H1 (cell line): Measurements from ENCODE around the gene ZSCAN22. TPM values are rescaled to one million over a fixed set of nuclear protein-coding genes. Genes with fewer than 3 reads are reported as not detected.

Experiments
- CTCF ChIA-PET: fragments of 300-600 bp; sonication (Branson Sonifier 250); formaldehyde crosslinking; loops from one replicate; lab custom pipeline; 2021; ENCODE audit not compliant: partially characterized antibody; lab: Charles Lee
- POLR2A ChIA-PET: fragments of 300-600 bp; sonication (Branson Sonifier 250); formaldehyde crosslinking; loops from one replicate; lab custom pipeline; 2021; ENCODE audit warnings: inconsistent platforms; ENCODE audit not compliant: partially characterized antibody; lab: Charles Lee
- DNase-seq, 2 experiments: peaks; one replicate each; pipeline versions ENCODE4 v3.0.0 to v3.0.0-alpha.2; 2010 to 2022; ENCODE audit warnings: low spot score in 2 of 2, low read depth in 1 of 2, mixed read lengths in 1 of 2
- FAIRE-seq: peaks from 2 replicates; lab custom pipeline; 2011; peaks lifted over from hg19 to GRCh38; lab: Jason Lieb, UNC
- H2AFZ ChIP-seq: 2 replicates; pipeline ENCODE4 v1.8.1; 2012; ENCODE audit warnings: low read length, inconsistent platforms
- H2AK5ac ChIP-seq: 2 replicates; pipeline ENCODE4 v1.6.1; 2013; ENCODE audit warnings: low read depth, low read length
- H2BK120ac ChIP-seq: replicated peaks from 2 replicates; pipeline ENCODE3; 2013; ENCODE audit warnings: low read depth, low read length, inconsistent platforms
- H2BK12ac ChIP-seq: 2 replicates; pipeline ENCODE4 v1.6.1; 2013; ENCODE audit warnings: low read depth, low read length
- H2BK15ac ChIP-seq: 2 replicates; pipeline ENCODE4 v1.6.1; 2013; ENCODE audit warnings: low read length
- H2BK20ac ChIP-seq: 2 replicates; pipeline ENCODE4 v1.6.1; 2013; ENCODE audit warnings: low read length
- H2BK5ac ChIP-seq: 2 replicates; pipeline ENCODE4 v1.6.1; 2013; ENCODE audit warnings: low read depth, low read length
- H3K14ac ChIP-seq: 2 replicates; pipeline ENCODE4 v1.6.1; 2013; ENCODE audit warnings: inconsistent platforms; ENCODE audit not compliant: insufficient read length
- H3K18ac ChIP-seq: 2 replicates; pipeline ENCODE4 v1.6.1; 2013; ENCODE audit warnings: low read length; ENCODE audit errors: extremely low read depth
- H3K23ac ChIP-seq: 2 replicates; pipeline ENCODE4 v1.6.1; 2013; ENCODE audit warnings: inconsistent platforms; ENCODE audit not compliant: insufficient read length
- H3K23me2 ChIP-seq: 2 replicates; pipeline ENCODE4 v1.6.1; 2013; ENCODE audit warnings: low read depth, low read length
- H3K27ac ChIP-seq: 2 replicates; pipeline ENCODE4 v1.6.1; 2011; ENCODE audit warnings: low read depth, low read length, inconsistent platforms
- H3K27me3 ChIP-seq, 4 experiments: replicated peaks in 1 of 4; 1 replicate in 1 of 4; 2 replicates in 3 of 4; pipeline versions ENCODE4 v1.6.1 to v1.8.1; 2011 to 2013; ENCODE audit warnings: low read length in 3 of 4, mild to moderate bottlenecking in 3 of 4, inconsistent platforms in 2 of 4, mixed read lengths in 2 of 4, moderate library complexity in 1 of 4; ENCODE audit not compliant: control insufficient read depth in 3 of 4, insufficient read depth in 3 of 4; ENCODE audit errors: extremely low read depth in 1 of 4
- H3K36me3 ChIP-seq, 4 experiments: 2 replicates each; pipeline versions ENCODE4 v1.6.1 to v1.8.1; 2011 to 2013; ENCODE audit warnings: mild to moderate bottlenecking in 4 of 4, low read length in 3 of 4, moderate library complexity in 2 of 4, control low read depth in 1 of 4, inconsistent platforms in 1 of 4; ENCODE audit not compliant: insufficient read depth in 4 of 4, control insufficient read depth in 2 of 4
- H3K4ac ChIP-seq: replicated peaks from 2 replicates; pipeline ENCODE3; 2013; ENCODE audit warnings: low read length, low read depth, mixed read lengths, inconsistent platforms; ENCODE audit not compliant: insufficient read length
- H3K4me1 ChIP-seq, 4 experiments: replicated peaks in 1 of 4; 1 replicate in 1 of 4; 2 replicates in 3 of 4; pipeline versions ENCODE4 v1.6.1 to v1.8.1; 2011 to 2013; ENCODE audit warnings: low read length in 3 of 4, inconsistent platforms in 2 of 4, mixed read lengths in 1 of 4; ENCODE audit not compliant: insufficient read depth in 4 of 4, control insufficient read depth in 3 of 4
- H3K4me2 ChIP-seq, 2 experiments: 2 replicates each; pipeline versions ENCODE4 v1.6.1 to v1.8.1; 2011 to 2013; ENCODE audit warnings: low read depth in 2 of 2, low read length in 2 of 2, control low read depth in 1 of 2, inconsistent platforms in 1 of 2, mild to moderate bottlenecking in 1 of 2; ENCODE audit not compliant: insufficient read depth in 1 of 2
- H3K4me3 ChIP-seq, 4 experiments: fragments of 200-600, 300-600 bp in 1 of 4; sonication (generic), shearing (Covaris generic), sonication (Bioruptor Twin) in 1 of 4; 2 replicates each; pipeline versions ENCODE4 v1.5.1 to v1.8.1; 2011 to 2016; ENCODE audit warnings: low read length in 4 of 4, low read depth in 3 of 4, control low read depth in 2 of 4, inconsistent platforms in 2 of 4, mild to moderate bottlenecking in 2 of 4, mixed read lengths in 1 of 4, moderate library complexity in 1 of 4; ENCODE audit not compliant: insufficient read depth in 2 of 4; ENCODE audit errors: extremely low read depth in 1 of 4
- H3K56ac ChIP-seq: replicated peaks from 2 replicates; pipeline ENCODE3; 2013; ENCODE audit warnings: low read depth, mild to moderate bottlenecking, mixed read lengths, low read length, inconsistent platforms; ENCODE audit not compliant: insufficient read length
- H3K79me1 ChIP-seq: 2 replicates; pipeline ENCODE4 v1.6.1; 2013; ENCODE audit warnings: low read depth, low read length, control low read depth
- H3K79me2 ChIP-seq, 2 experiments: 2 replicates each; pipeline versions ENCODE4 v1.6.1 to v1.8.1; 2012 to 2013; ENCODE audit warnings: low read length in 2 of 2, mild to moderate bottlenecking in 2 of 2, inconsistent platforms in 1 of 2; ENCODE audit not compliant: insufficient read depth in 2 of 2, control insufficient read depth in 1 of 2
- H3K9ac ChIP-seq, 4 experiments: replicated peaks in 1 of 4; 1 replicate in 1 of 4; 2 replicates in 3 of 4; pipeline versions ENCODE4 v1.6.1 to v1.8.1; 2011 to 2013; ENCODE audit warnings: low read depth in 3 of 4, low read length in 3 of 4, control low read depth in 2 of 4, mild to moderate bottlenecking in 2 of 4, moderate library complexity in 2 of 4, inconsistent platforms in 1 of 4; ENCODE audit errors: extremely low read depth in 1 of 4
- H3K9me3 ChIP-seq, 2 experiments: 2 replicates each; pipeline versions ENCODE4 v1.6.1 to v1.8.1; 2012 to 2013; ENCODE audit warnings: mild to moderate bottlenecking in 2 of 2, moderate library complexity in 2 of 2, control low read depth in 1 of 2, inconsistent platforms in 1 of 2, low read depth in 1 of 2, low read length in 1 of 2, mixed read lengths in 1 of 2; ENCODE audit not compliant: insufficient read depth in 2 of 2
- H4K20me1 ChIP-seq, 2 experiments: replicated peaks in 1 of 2; 2 replicates each; pipeline versions ENCODE3 to v1.8.1; 2011 to 2013; ENCODE audit warnings: inconsistent platforms in 2 of 2, low read length in 2 of 2, mild to moderate bottlenecking in 1 of 2; ENCODE audit not compliant: insufficient read depth in 2 of 2, control insufficient read depth in 1 of 2
- H4K5ac ChIP-seq: 2 replicates; pipeline ENCODE4 v1.6.1; 2013; ENCODE audit warnings: low read length, low read depth, mixed read lengths, inconsistent platforms; ENCODE audit not compliant: insufficient read length
- H4K8ac ChIP-seq: 2 replicates; pipeline ENCODE4 v1.8.0; 2013; ENCODE audit warnings: mild to moderate bottlenecking, moderate library complexity, low read length, inconsistent platforms; ENCODE audit not compliant: insufficient read depth; ENCODE audit errors: extremely low read depth
- H4K91ac ChIP-seq: replicated peaks from 2 replicates; pipeline ENCODE3; 2013; ENCODE audit warnings: low read length, mixed read lengths, inconsistent platforms; ENCODE audit not compliant: insufficient read length
- RFX5 ChIP-seq: IDR thresholded peaks from 2 replicates; pipeline ENCODE4 v1.6.1; 2011; ENCODE audit warnings: low read depth, low read length, improper control_type of control experiment, borderline replicate concordance
- WGBS, 2 experiments: shearing (Covaris generic) in 1 of 2; methylation state at CpG; one replicate each; pipeline versions ENCODE4 v1.1.6 to v1.1.7; 2013 to 2015; ENCODE audit warnings: low lambda C conversion rate in 2 of 2, mixed read lengths in 2 of 2, inconsistent platforms in 1 of 2, low coverage in 1 of 2, missing lambda C conversion rate in 1 of 2; ENCODE audit not compliant: insufficient replicate concordance in 2 of 2, insufficient coverage in 1 of 2, insufficient read length in 1 of 2; ENCODE audit errors: extremely low coverage in 1 of 2, missing lambda C conversion rate in 1 of 2; 5-methylcytosine and 5-hydroxymethylcytosine counted together
- polyA plus RNA-seq, 7 experiments: library from polyadenylated mRNA; depleted of rRNA in 3 of 7; stranded (reverse) in 5 of 7; unstranded in 2 of 7; fragments of >200 nt in 5 of 7; fragments of 200-250 nt in 2 of 7; gene quantifications; 1 replicate in 5 of 7; 2 replicates in 1 of 7; 4 replicates in 1 of 7; pipeline versions ENCODE4 v1.2.1 to v1.2.3, GENCODE V29; 2011 to 2013; ENCODE audit warnings: missing spikeins in 2 of 7, mixed read lengths in 2 of 7
- total RNA-seq: library from RNA; stranded (reverse); fragmentation: NEBNext Ultra II Directional; extraction: Animal tissue kit (Norgen Biotek cat#: 25700); gene quantifications from 2 replicates; pipeline ENCODE4 v1.2.1, GENCODE V29; 2021

ZSCAN22 gene
- total and polyA plus RNA-seq, 2 of the 8 experiments (the other 6 are each of a cell fraction or from before 2014, with no cell fraction given): 3.2 to 3.3 TPM

DNA sequence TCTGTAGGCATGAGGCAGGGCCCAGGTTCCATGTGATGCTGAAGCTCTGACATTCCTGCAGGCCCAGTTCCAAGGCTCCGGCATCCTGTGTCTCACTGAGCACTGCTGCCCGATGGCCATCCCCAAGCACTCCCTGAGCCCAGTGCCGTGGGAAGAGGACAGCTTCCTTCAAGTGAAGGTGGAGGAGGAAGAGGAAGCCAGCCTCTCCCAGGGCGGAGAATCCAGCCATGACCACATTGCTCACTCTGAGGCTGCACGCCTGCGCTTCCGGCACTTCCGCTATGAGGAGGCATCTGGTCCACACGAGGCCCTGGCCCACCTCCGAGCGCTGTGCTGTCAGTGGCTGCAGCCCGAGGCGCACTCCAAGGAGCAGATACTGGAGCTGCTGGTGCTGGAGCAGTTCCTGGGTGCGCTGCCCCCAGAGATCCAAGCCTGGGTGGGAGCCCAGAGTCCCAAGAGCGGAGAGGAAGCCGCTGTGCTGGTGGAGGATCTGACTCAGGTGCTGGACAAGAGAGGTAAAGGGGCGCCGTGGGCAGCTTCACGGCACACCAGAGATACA lies 8.0 kb downstream of the ZSCAN22 start:
- CTCF ChIA-PET: interaction anchor here (0.7 to 1.4 kb wide), 5 partner anchors 9 to 39 kb away, joined by 3 to 7 read pairs (median 4); partner anchors contain the start of gene A1BG
- no peak overlapping the region for H4K5ac ChIP-seq
- no peak overlapping the region for H3K9ac ChIP-seq
- no peak overlapping the region for H2BK12ac ChIP-seq
- H3K27ac ChIP-seq: no peak overlapping the region
- peaks cover 5 to 6% of the 10 kb centered on the region in 2 experiments; a peak in 2 of 4 replicates for H3K9me3 ChIP-seq
- H3K18ac ChIP-seq: no peak overlapping the region; the same call in 1 of the 2 replicates
- H3K4me1 ChIP-seq: no peaks in the 10 kb centered on the region
- POLR2A ChIA-PET: interaction anchor here (1.2 to 1.3 kb wide), 3 partner anchors 10 to 106 kb away, joined by 3 to 5 read pairs (median 3); partner anchors contain the start of genes ZNF544 and ZNF584
- 94% methylated on average over 19 of the region's 19 CpGs; no CpG with 5 or more reads in 1 of the 2 experiments for WGBS, 2 experiments
- DNase-seq: no peak
- H3K27me3 ChIP-seq: no peaks in the 10 kb centered on the region
- no peaks in the 10 kb centered on the region for H3K79me1 ChIP-seq
- H3K23me2 ChIP-seq: no peaks in the 10 kb centered on the region
- peaks cover 3% of the 10 kb centered on the region in 2 experiments for H4K20me1 ChIP-seq
- H3K4me3 ChIP-seq: no peak overlapping the region
- no peak overlapping the region for H3K14ac ChIP-seq
- no peak overlapping the region for H4K8ac ChIP-seq
- H3K56ac ChIP-seq: no peak overlapping the region
- H3K79me2 ChIP-seq: no peaks in the 10 kb centered on the region
- H2BK20ac ChIP-seq: no peak overlapping the region
- H3K4me2 ChIP-seq: no peak overlapping the region
- no peak overlapping the region for H2BK120ac ChIP-seq
- H2AFZ ChIP-seq: no peak overlapping the region
- no peak overlapping the region for H2BK15ac ChIP-seq
- no peak overlapping the region for H4K91ac ChIP-seq
- H3K23ac ChIP-seq: no peak overlapping the region
- no peak overlapping the region for H2BK5ac ChIP-seq
- H3K4ac ChIP-seq: no peak overlapping the region
- no peak for FAIRE-seq
- no peak overlapping the region for H2AK5ac ChIP-seq
- peaks cover 0 to 9% (median 3%) of the 10 kb centered on the region in 4 experiments; a peak in 3 of 8 replicates for H3K36me3 ChIP-seq
- no peak for TF ChIP-seq RFX5
